H9 (cell line): Measurements from ENCODE around the gene KANSL1. TPM values are rescaled to one million over a fixed set of nuclear protein-coding genes. Genes with fewer than 3 reads are reported as not detected.
A peak's percentile ranks its signal among the peaks of the same experiment; 100 is the strongest.

ENCODE experiments used
- DNase-seq: peaks from one replicate; pipeline ENCODE4 v3.0.0-alpha.2; 2017
- H2AFZ ChIP-seq: one replicate; pipeline ENCODE4 v1.6.1; 2013; ENCODE audit warnings: mild to moderate bottlenecking, low read length, control low read depth, moderate library complexity
- H2AK5ac ChIP-seq: 2 replicates; pipeline ENCODE4 v1.6.1; 2013; ENCODE audit warnings: low read length, control low read depth, mixed read lengths; ENCODE audit not compliant: insufficient read length
- H2BK120ac ChIP-seq: one replicate; pipeline ENCODE4 v1.6.1; 2013; ENCODE audit warnings: low read depth, mild to moderate bottlenecking, low read length, control low read depth, inconsistent platforms; ENCODE audit not compliant: poor library complexity, severe bottlenecking
- H2BK12ac ChIP-seq: 2 replicates; pipeline ENCODE4 v1.6.1; 2013; ENCODE audit warnings: low read length, control low read depth, mixed read lengths, low read depth; ENCODE audit not compliant: insufficient read length
- H2BK15ac ChIP-seq: 2 replicates; pipeline ENCODE4 v1.6.1; 2013; ENCODE audit warnings: low read depth, low read length, control low read depth
- H2BK20ac ChIP-seq: one replicate; pipeline ENCODE4 v1.6.1; 2013; ENCODE audit warnings: low read depth, mild to moderate bottlenecking, low read length, control low read depth, inconsistent platforms; ENCODE audit not compliant: poor library complexity, severe bottlenecking
- H2BK5ac ChIP-seq: 2 replicates; pipeline ENCODE4 v1.6.1; 2013; ENCODE audit warnings: low read length, control low read depth, mixed read lengths; ENCODE audit not compliant: insufficient read length
- H3K14ac ChIP-seq: 2 replicates; pipeline ENCODE4 v1.6.1; 2013; ENCODE audit warnings: low read length, control low read depth; ENCODE audit not compliant: insufficient read depth
- H3K18ac ChIP-seq: 2 replicates; pipeline ENCODE4 v1.6.1; 2013; ENCODE audit warnings: low read depth, mild to moderate bottlenecking, mixed read lengths, low read length, control low read depth; ENCODE audit not compliant: insufficient read length
- H3K23ac ChIP-seq: 2 replicates; pipeline ENCODE4 v1.6.1; 2013; ENCODE audit warnings: low read length, control low read depth, mixed read lengths, low read depth; ENCODE audit not compliant: insufficient read length
- H3K23me2 ChIP-seq: 2 replicates; pipeline ENCODE4 v1.6.1; 2013; ENCODE audit warnings: low read depth, mild to moderate bottlenecking, mixed read lengths, low read length, control low read depth; ENCODE audit not compliant: insufficient read length, poor library complexity, severe bottlenecking
- H3K27ac ChIP-seq: 2 replicates; pipeline ENCODE4 v1.5.1; 2013; ENCODE audit warnings: low read length, control low read depth, mixed read lengths, low read depth; ENCODE audit not compliant: insufficient read length
- H3K27me3 ChIP-seq: 2 replicates; pipeline ENCODE4 v1.6.1; 2013; ENCODE audit warnings: low read length, control low read depth, inconsistent platforms; ENCODE audit not compliant: insufficient read depth
- H3K4ac ChIP-seq: 2 replicates; pipeline ENCODE4 v1.6.1; 2013; ENCODE audit warnings: low read depth, mild to moderate bottlenecking, control low read depth, inconsistent platforms, low read length, moderate library complexity
- H3K4me1 ChIP-seq: 2 replicates; pipeline ENCODE4 v1.6.1; 2013; ENCODE audit warnings: low read length, control low read depth, inconsistent platforms; ENCODE audit not compliant: insufficient read depth
- H3K4me2 ChIP-seq: 2 replicates; pipeline ENCODE4 v1.6.1; 2013; ENCODE audit warnings: low read length, control low read depth, mixed read lengths; ENCODE audit not compliant: insufficient read length, insufficient read depth
- H3K56ac ChIP-seq: 2 replicates; pipeline ENCODE4 v1.6.1; 2013; ENCODE audit warnings: low read depth, mild to moderate bottlenecking, mixed read lengths, low read length, control low read depth; ENCODE audit not compliant: insufficient read length
- H3K79me1 ChIP-seq: 2 replicates; pipeline ENCODE4 v1.6.1; 2013; ENCODE audit warnings: low read depth, mild to moderate bottlenecking, moderate library complexity, low read length, control low read depth, inconsistent platforms; ENCODE audit not compliant: insufficient read depth, poor library complexity, severe bottlenecking
- H3K79me2 ChIP-seq: 2 replicates; pipeline ENCODE4 v1.6.1; 2013; ENCODE audit warnings: low read length, control low read depth, inconsistent platforms; ENCODE audit not compliant: insufficient read depth
- H3K9ac ChIP-seq: 2 replicates; pipeline ENCODE4 v1.6.1; 2013; ENCODE audit warnings: low read length, control low read depth, mixed read lengths; ENCODE audit not compliant: insufficient read length; ENCODE audit errors: extremely low read depth
- H3K9me3 ChIP-seq: one replicate; pipeline ENCODE4 v1.6.1; 2013; ENCODE audit warnings: low read depth, low read length, inconsistent platforms; ENCODE audit not compliant: control insufficient read depth
- H3T11ph ChIP-seq: one replicate; pipeline ENCODE4 v1.6.1; 2013; ENCODE audit warnings: mild to moderate bottlenecking, low read length, control low read depth, inconsistent platforms
- H4K20me1 ChIP-seq: one replicate; pipeline ENCODE4 v1.6.1; 2013; ENCODE audit not compliant: control insufficient read depth, insufficient read length, insufficient read depth
- H4K5ac ChIP-seq: 2 replicates; pipeline ENCODE4 v1.6.1; 2013; ENCODE audit warnings: low read depth, mild to moderate bottlenecking, mixed read lengths, low read length, control low read depth; ENCODE audit not compliant: insufficient read length
- H4K8ac ChIP-seq: replicated peaks from 2 replicates; pipeline ENCODE4 v1.6.1; 2013; ENCODE audit warnings: low read length, control low read depth, mixed read lengths, low read depth; ENCODE audit not compliant: insufficient read length
- H4K91ac ChIP-seq: 2 replicates; pipeline ENCODE4 v1.6.1; 2013; ENCODE audit warnings: low read depth, mild to moderate bottlenecking, moderate library complexity, mixed read lengths, low read length, control low read depth; ENCODE audit not compliant: insufficient read length
- H3K27ac Mint-ChIP-seq, 3 experiments: 2 replicates in 2 of 3; 3 replicates in 1 of 3; pipeline ENCODE4 v1.8.0; 2020 to 2021; ENCODE audit warnings: mixed read lengths in 3 of 3, mild to moderate bottlenecking in 1 of 3, moderate library complexity in 1 of 3
- H3K27me3 Mint-ChIP-seq: 2 replicates; pipeline ENCODE4 v1.8.0; 2021; ENCODE audit warnings: low read depth, mild to moderate bottlenecking, moderate library complexity, mixed read lengths
- H3K36me3 Mint-ChIP-seq, 3 experiments: 2 replicates in 2 of 3; 3 replicates in 1 of 3; pipeline ENCODE4 v1.8.0; 2020 to 2021; ENCODE audit warnings: low read depth in 3 of 3, mixed read lengths in 3 of 3; ENCODE audit not compliant: insufficient read depth in 1 of 3
- H3K4me1 Mint-ChIP-seq, 2 experiments: 2 replicates each; pipeline ENCODE4 v1.8.0; 2020; ENCODE audit warnings: mixed read lengths in 2 of 2
- H3K4me3 Mint-ChIP-seq, 2 experiments: 2 replicates in 1 of 2; 3 replicates in 1 of 2; pipeline ENCODE4 v1.8.0; 2020 to 2021; ENCODE audit warnings: mild to moderate bottlenecking in 2 of 2, mixed read lengths in 2 of 2, moderate library complexity in 1 of 2
- H3K9me3 Mint-ChIP-seq, 2 experiments: 2 replicates in 1 of 2; 3 replicates in 1 of 2; pipeline ENCODE4 v1.8.0; 2020; ENCODE audit warnings: mild to moderate bottlenecking in 2 of 2, mixed read lengths in 2 of 2, moderate library complexity in 1 of 2
- CTCF ChIP-seq: fragments of 200-600 bp; sonication (generic); conservative IDR thresholded peaks from 3 replicates; pipeline ENCODE4 v1.8.0; 2021; ENCODE audit warnings: antibody characterized with exemption, mild to moderate bottlenecking
- WGBS: extraction: QIAGEN DNeasy Blood & Tissue Kit; methylation state at CpG from one replicate; pipeline ENCODE4 v1.1.7; 2013; ENCODE audit warnings: missing lambda C conversion rate, low lambda C conversion rate, mixed read lengths; ENCODE audit not compliant: insufficient read length; ENCODE audit errors: extremely low coverage; 5-methylcytosine and 5-hydroxymethylcytosine counted together
- total RNA-seq: library from RNA; stranded (reverse); gene quantifications from 2 replicates; pipeline ENCODE4 v1.2.1, GENCODE V29; 2021

Gene KANSL1
- total RNA-seq, 1 experiment from 2014 or later: 114 TPM

GRCh38 chr17:46158323-46159296 is 34.6 kb downstream of the KANSL1 start:
- Mint-ChIP-seq H3K27ac (peak overlapping the region; percentile 62 to 78 (median 74); a peak in 5 of 7 replicates), H3K9me3 (no peaks in the 10 kb centered on the region), H3K36me3 (peaks cover 2 to 11% (median 2%) of the 10 kb centered on the region in 3 experiments; a peak in 4 of 7 replicates), H3K27me3 (no peaks in the 10 kb centered on the region), H3K4me3 (no peak overlapping the region), H3K4me1 (peaks cover 59% of the 10 kb centered on the region in 2 experiments)
- peaks cover 10% of the 10 kb centered on the region for H3K4me1 ChIP-seq
- H2AK5ac ChIP-seq: no peak overlapping the region
- TF ChIP-seq CTCF: no peak
- no peaks in the 10 kb centered on the region; the same call in 1 of the 2 replicates for H3K27me3 ChIP-seq
- no peak overlapping the region for H2BK15ac ChIP-seq
- no peak overlapping the region for H4K91ac ChIP-seq
- H3K23ac ChIP-seq: no peak overlapping the region
- H2BK120ac ChIP-seq: no peak overlapping the region
- H3T11ph ChIP-seq: no peak overlapping the region
- H3K27ac ChIP-seq: no peak overlapping the region
- H2BK5ac ChIP-seq: no peak overlapping the region
- peak; percentile 43 for DNase-seq
- no peak overlapping the region for H4K5ac ChIP-seq
- H3K9ac ChIP-seq: no peak overlapping the region
- no peak overlapping the region for H2BK20ac ChIP-seq
- H2AFZ ChIP-seq: no peak overlapping the region
- H3K18ac ChIP-seq: no peak overlapping the region
- H3K4me2 ChIP-seq: no peak overlapping the region
- WGBS: no CpG with 5 or more reads among the region's 18 CpGs
- no peaks in the 10 kb centered on the region for H3K23me2 ChIP-seq
- H2BK12ac ChIP-seq: no peak overlapping the region
- H3K14ac ChIP-seq: no peak overlapping the region
- no peak overlapping the region for H3K4ac ChIP-seq
- H3K56ac ChIP-seq: no peak overlapping the region
- H4K8ac ChIP-seq: no peak overlapping the region
- peaks cover 11% of the 10 kb centered on the region for H3K79me1 ChIP-seq
- no peaks in the 10 kb centered on the region for H3K9me3 ChIP-seq
- H4K20me1 ChIP-seq: no peaks in the 10 kb centered on the region
- H3K79me2 ChIP-seq: peaks cover 85% of the 10 kb centered on the region
